ENCODE data around the gene DBNL. TPM values are rescaled to one million over a fixed set of nuclear protein-coding genes. Genes with fewer than 3 reads are reported as not detected.
A peak's percentile ranks its signal among the peaks of the same experiment; 100 is the strongest.

Gene DBNL
- total RNA-seq, 1 donor from 2014 or later, result 93.7 TPM

GRCh38 chr7:44050915-44051560, 6.5 kb downstream of the DBNL start:
- Histone ChIP-seq H3K9me3 (no peaks in the 10 kb centered on the region), H3K4me3 (no peak overlapping the region), H3K27ac (no peak overlapping the region), H3K4me1 (peaks cover 14% of the 10 kb centered on the region), H3K27me3 (no peaks in the 10 kb centered on the region), H3K36me3 (peaks cover 81% of the 10 kb centered on the region)
- no peak for TF ChIP-seq CTCF (IDR thresholded peaks at IDR 0.05)
- ATAC-seq (no peak), DNase-seq (peak; percentile 12)
- intact Hi-C loops (cut with DNase I), result no loop called here

- DNase-seq (peak; percentile 26), ATAC-seq (no peak)
- Histone ChIP-seq H3K4me3 (no peak overlapping the region), H3K36me3 (peaks cover 81% of the 10 kb centered on the region), H3K9me3 (no peaks in the 10 kb centered on the region), H3K27ac (no peak overlapping the region), H3K4me1 (peaks cover 8% of the 10 kb centered on the region), H3K27me3 (no peaks in the 10 kb centered on the region)
- intact Hi-C loops (cut with DNase I), result no loop called here
- no peak for TF ChIP-seq CTCF (IDR thresholded peaks at IDR 0.05)
Measured at GRCh38 chr7:44051611-44052220, 7.2 kb downstream of the DBNL start.

GRCh38 chr7:44052771-44053365, 8.4 kb downstream of the DBNL start:
- Histone ChIP-seq H3K36me3 (peaks cover 89% of the 10 kb centered on the region), H3K9me3 (no peaks in the 10 kb centered on the region)
- DNase-seq, result peak; percentile 49

GRCh38 chr7:44056681-44057080, 12.2 kb downstream of the DBNL start:
- Histone ChIP-seq H3K9me3 (no peaks in the 10 kb centered on the region), H3K4me1 (no peaks in the 10 kb centered on the region), H3K36me3 (peaks cover 99% of the 10 kb centered on the region), H3K27me3 (no peaks in the 10 kb centered on the region), H3K4me3 (no peak overlapping the region), H3K27ac (no peak overlapping the region)
- DNase-seq, result peak; percentile 48
- no peak for TF ChIP-seq CTCF (IDR thresholded peaks at IDR 0.05)
- no peak for ATAC-seq
- intact Hi-C loops (cut with DNase I), result no loop called here

More at GRCh38 chr7:44052771-44053365, 8.4 kb downstream of the DBNL start:
- no peak for ATAC-seq
- peaks cover 2% of the 10 kb centered on the region for H3K4me1 ChIP-seq
- intact Hi-C loops (cut with DNase I), result no loop called here
- no peak overlapping the region for H3K4me3 ChIP-seq
- no peak for TF ChIP-seq CTCF (IDR thresholded peaks at IDR 0.05)
- H3K27me3 ChIP-seq, result no peaks in the 10 kb centered on the region
- no peak overlapping the region for H3K27ac ChIP-seq

- no peaks in the 10 kb centered on the region for H3K4me1 ChIP-seq
- H3K36me3 ChIP-seq, result peaks cover 99% of the 10 kb centered on the region
- intact Hi-C loops (cut with DNase I), result no loop called here
- no peaks in the 10 kb centered on the region for H3K9me3 ChIP-seq
- ATAC-seq, result no peak
- no peak overlapping the region for H3K4me3 ChIP-seq
- no peak for TF ChIP-seq CTCF (IDR thresholded peaks at IDR 0.05)
- no peak overlapping the region for H3K27ac ChIP-seq
- no peaks in the 10 kb centered on the region for H3K27me3 ChIP-seq
- DNase-seq, result peak; percentile 37
Measured at GRCh38 chr7:44057181-44057848, 12.8 kb downstream of the DBNL start.

All from upper lobe of right lung (tissue), 1 donor.